Heart left ventricle (tissue), 13 donors: Measurements from ENCODE around the gene UNC119.

ENCODE experiments used
- POLR2A ChIP-seq, 2 donors: fragments of 450-650 bp; IDR thresholded peaks; one replicate each; pipeline ENCODE4 v1.6.1; 2017; ENCODE audit warnings: antibody characterized with exemption in 2 of 2, mild to moderate bottlenecking in 2 of 2, moderate library complexity in 2 of 2
- TF ChIP-seq, protein P1 (sequence below), 12 donors: fragments of 200-600 bp; sonication (generic) in 4 of 12; IDR thresholded peaks; one replicate each; pipeline versions ENCODE4 v1.5.0 to v1.8.0; 2018 to 2022; ENCODE audit warnings: antibody characterized with exemption in 12 of 12, mild to moderate bottlenecking in 5 of 12
- donor health status: ischemic (EF 13 %, LVEDD 7.1; RV severe dilation, severe dysfunction).
- donor health status: DM: no; HTN: yes; CAD: no.
- donor health status: DM: no; HTN: no; CAD: no.
- donor health status: ischemic (EF 25% LVEDD 6.9; RV normal size, moderate dysfunction).
- donor health status: ischemic (EF 25% LVEDD 5.7; RV mildly dilated, moderate dysfunction).
- donor health status: ischemic (EF 35%, LVEDD 5.7; RV mildly dilated, moderate dysfunction).
- donor health status: nonischemic (EF 11% LVEDD 7.7; RV severe dilation, severe dysfunction).
- donor health status: DM: yes; HTN: yes; CAD: no.
- donor health status: PGD.
- donor health status: ischemic (EF 29% LVEDD 5.4; RV normal size, mild dysfunction).
- donor health status: nonischemic (EF 23%, LVEDD 6.1; RV moderate dilation, normal function).

DNA sequence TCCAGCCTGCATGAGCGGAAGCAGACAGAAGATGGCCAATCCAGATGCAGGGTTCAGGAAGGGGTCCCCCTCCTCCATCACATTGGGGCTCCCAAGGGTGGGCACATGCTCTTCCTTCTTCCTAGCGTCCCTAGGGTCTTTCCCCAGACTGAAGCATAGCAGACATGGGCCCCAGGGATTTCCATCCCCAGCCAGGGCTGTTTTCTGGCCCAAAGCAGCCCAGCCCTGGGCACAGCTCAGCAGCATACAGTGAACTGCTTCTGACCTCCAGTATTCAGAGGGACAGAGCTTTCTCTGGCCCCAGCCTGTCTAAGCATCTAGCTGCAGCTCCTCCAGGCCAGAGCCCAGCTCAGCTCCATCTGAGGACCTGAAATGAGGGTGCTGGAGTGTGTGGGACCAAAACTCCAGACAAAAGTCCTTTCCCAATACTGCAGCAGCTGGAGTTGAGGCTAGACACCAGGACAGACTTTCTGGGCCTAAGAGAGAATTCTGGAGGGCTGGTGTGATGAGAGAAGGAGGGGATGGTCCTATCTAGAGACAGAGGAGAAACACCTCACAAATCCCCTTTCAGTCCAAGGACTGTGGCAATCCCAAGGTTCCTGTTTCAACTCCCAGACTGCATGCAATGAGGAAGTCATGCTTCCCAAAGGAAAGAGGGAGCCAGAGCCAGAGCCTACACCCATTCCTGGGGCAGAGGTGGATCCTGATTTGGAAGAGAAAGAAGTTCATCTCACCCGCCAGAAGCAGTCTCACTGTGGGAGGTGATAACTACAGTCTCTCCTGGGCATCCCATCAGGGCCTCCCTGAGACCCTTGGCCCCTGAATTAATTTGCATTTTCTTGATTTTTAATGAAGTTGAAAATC is 50.8 kb downstream of the UNC119 start:
- TF ChIP-seq, protein P1, sequence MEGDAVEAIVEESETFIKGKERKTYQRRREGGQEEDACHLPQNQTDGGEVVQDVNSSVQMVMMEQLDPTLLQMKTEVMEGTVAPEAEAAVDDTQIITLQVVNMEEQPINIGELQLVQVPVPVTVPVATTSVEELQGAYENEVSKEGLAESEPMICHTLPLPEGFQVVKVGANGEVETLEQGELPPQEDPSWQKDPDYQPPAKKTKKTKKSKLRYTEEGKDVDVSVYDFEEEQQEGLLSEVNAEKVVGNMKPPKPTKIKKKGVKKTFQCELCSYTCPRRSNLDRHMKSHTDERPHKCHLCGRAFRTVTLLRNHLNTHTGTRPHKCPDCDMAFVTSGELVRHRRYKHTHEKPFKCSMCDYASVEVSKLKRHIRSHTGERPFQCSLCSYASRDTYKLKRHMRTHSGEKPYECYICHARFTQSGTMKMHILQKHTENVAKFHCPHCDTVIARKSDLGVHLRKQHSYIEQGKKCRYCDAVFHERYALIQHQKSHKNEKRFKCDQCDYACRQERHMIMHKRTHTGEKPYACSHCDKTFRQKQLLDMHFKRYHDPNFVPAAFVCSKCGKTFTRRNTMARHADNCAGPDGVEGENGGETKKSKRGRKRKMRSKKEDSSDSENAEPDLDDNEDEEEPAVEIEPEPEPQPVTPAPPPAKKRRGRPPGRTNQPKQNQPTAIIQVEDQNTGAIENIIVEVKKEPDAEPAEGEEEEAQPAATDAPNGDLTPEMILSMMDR (IDR thresholded peaks at IDR 0.05): no peak
- TF ChIP-seq POLR2A (IDR thresholded peaks at IDR 0.05): no peak
